Brain microvascular endothelial cell (primary cell): ENCODE data around the gene SNN.

Experiments
- DNase-seq: peaks from one replicate; pipeline ENCODE4 v3.0.0-alpha.2; 2020
- H3K27ac ChIP-seq: fragments of 250-450 bp; sonication (Bioruptor Pico); 2 replicates; pipeline ENCODE4 v1.5.1; 2020; ENCODE audit warnings: mild to moderate bottlenecking, moderate library complexity
- H3K27me3 ChIP-seq: fragments of 250-450 bp; sonication (Bioruptor Pico); replicated peaks from 2 replicates; pipeline ENCODE4 v1.5.1; 2020; ENCODE audit warnings: mild to moderate bottlenecking
- H3K36me3 ChIP-seq: fragments of 250-450 bp; sonication (Bioruptor Pico); replicated peaks from 2 replicates; pipeline ENCODE4 v1.5.1; 2020; ENCODE audit warnings: mild to moderate bottlenecking
- H3K4me3 ChIP-seq: 2 replicates; pipeline ENCODE4 v1.5.1; 2011; ENCODE audit warnings: low read depth, mild to moderate bottlenecking, control low read depth, low read length, moderate library complexity
- CTCF ChIP-seq: IDR thresholded peaks from 2 replicates; pipeline ENCODE4 v1.5.1; 2011; ENCODE audit warnings: low read depth, mild to moderate bottlenecking, moderate library complexity, low read length, control low read depth, inconsistent platforms; ENCODE audit errors: missing control alignments
- in situ Hi-C: cut with HindIII; loops from 2 replicates; pipeline ENCODE4 v1.10.0; 2017; ENCODE audit warnings: low sequenced_read_pairs, low pct_ligation_motif_present

The SNN gene

GRCh38 chr16:11682655-11683096 lies 14.4 kb downstream of the SNN start:
- no peak for TF ChIP-seq CTCF
- peak overlapping the region; percentile 65 for H3K27ac ChIP-seq
- in situ Hi-C loops = no loop called here
- no peaks in the 10 kb centered on the region for H3K27me3 ChIP-seq
- peak; percentile 92 for DNase-seq
- H3K4me3 ChIP-seq = no peak overlapping the region
- H3K36me3 ChIP-seq = peaks cover 65% of the 10 kb centered on the region

- H3K4me3 ChIP-seq = no peak overlapping the region
- in situ Hi-C loops = no loop called here
- peaks cover 67% of the 10 kb centered on the region for H3K36me3 ChIP-seq
- no peak for TF ChIP-seq CTCF
- H3K27ac ChIP-seq = peak overlapping the region; percentile 65
- DNase-seq = no peak
- H3K27me3 ChIP-seq = no peaks in the 10 kb centered on the region
Observed at GRCh38 chr16:11683145-11683544, 14.9 kb downstream of the SNN start.

- no peak for DNase-seq
- peaks cover 57% of the 10 kb centered on the region for H3K36me3 ChIP-seq
- H3K4me3 ChIP-seq = no peak overlapping the region
- H3K27ac ChIP-seq = no peak overlapping the region
- H3K27me3 ChIP-seq = no peaks in the 10 kb centered on the region
- no peak for TF ChIP-seq CTCF
- in situ Hi-C loops = no loop called here
Observed at GRCh38 chr16:11684231-11685025, 16.2 kb downstream of the SNN start.

GRCh38 chr16:11685844-11686618 lies 17.8 kb downstream of the SNN start:
- no peak for DNase-seq
- H3K4me3 ChIP-seq = no peak overlapping the region
- no peak overlapping the region for H3K27ac ChIP-seq
- TF ChIP-seq CTCF = no peak
- no peaks in the 10 kb centered on the region for H3K27me3 ChIP-seq
- in situ Hi-C loops = no loop called here
- peaks cover 60% of the 10 kb centered on the region for H3K36me3 ChIP-seq

GRCh38 chr16:11686713-11687380 lies 18.6 kb downstream of the SNN start:
- no peak overlapping the region for H3K27ac ChIP-seq
- H3K27me3 ChIP-seq = no peaks in the 10 kb centered on the region
- H3K4me3 ChIP-seq = no peak overlapping the region
- no peak for DNase-seq
- in situ Hi-C loops = no loop called here
- peaks cover 65% of the 10 kb centered on the region for H3K36me3 ChIP-seq
- TF ChIP-seq CTCF = no peak
